Measurements from ENCODE around the gene JAKMIP1. TPM values are rescaled to one million over a fixed set of nuclear protein-coding genes. Genes with fewer than 3 reads are reported as not detected.

The JAKMIP1 gene
- total RNA-seq, 1 donor, result 1.4 TPM

- H3K4me1 ChIP-seq (ENCODE audit: insufficient read depth, low read length), result no peaks in the 10 kb centered on the region
- H3K27me3 ChIP-seq (ENCODE audit: insufficient read depth, low read length), result no peaks in the 10 kb centered on the region
- no peak overlapping the region for H3K4me3 ChIP-seq (ENCODE audit: low read length)
- no peaks in the 10 kb centered on the region for H3K9me3 ChIP-seq (ENCODE audit: low read depth, low read length)
Observed at GRCh38 chr4:6027392-6027791, 173.0 kb downstream of the JAKMIP1 start.

GRCh38 chr4:6024313-6024960 lies 175.9 kb downstream of the JAKMIP1 start:
- no peaks in the 10 kb centered on the region for H3K27me3 ChIP-seq (ENCODE audit: insufficient read depth, low read length)
- H3K4me1 ChIP-seq (ENCODE audit: insufficient read depth, low read length), result no peaks in the 10 kb centered on the region
- H3K9me3 ChIP-seq (ENCODE audit: low read depth, low read length), result no peaks in the 10 kb centered on the region
- H3K4me3 ChIP-seq (ENCODE audit: low read length), result no peak overlapping the region

- no peaks in the 10 kb centered on the region for H3K9me3 ChIP-seq (ENCODE audit: low read depth, low read length)
Observed at GRCh38 chr4:6023731-6024130, 176.6 kb downstream of the JAKMIP1 start.

GRCh38 chr4:6022607-6023288 lies 177.6 kb downstream of the JAKMIP1 start:
- Histone ChIP-seq H3K27me3 (ENCODE audit: insufficient read depth, low read length) (no peaks in the 10 kb centered on the region), H3K9me3 (ENCODE audit: low read depth, low read length) (no peaks in the 10 kb centered on the region), H3K4me3 (ENCODE audit: low read length) (no peak overlapping the region), H3K4me1 (ENCODE audit: insufficient read depth, low read length) (no peaks in the 10 kb centered on the region)

More at GRCh38 chr4:6023731-6024130, 176.6 kb downstream of the JAKMIP1 start:
- H3K4me1 ChIP-seq (ENCODE audit: insufficient read depth, low read length), result no peaks in the 10 kb centered on the region
- no peak overlapping the region for H3K4me3 ChIP-seq (ENCODE audit: low read length)
- H3K27me3 ChIP-seq (ENCODE audit: insufficient read depth, low read length), result no peaks in the 10 kb centered on the region

GRCh38 chr4:6021831-6022606 lies 178.3 kb downstream of the JAKMIP1 start:
- Histone ChIP-seq H3K4me1 (ENCODE audit: insufficient read depth, low read length) (no peaks in the 10 kb centered on the region), H3K9me3 (ENCODE audit: low read depth, low read length) (no peaks in the 10 kb centered on the region), H3K27me3 (ENCODE audit: insufficient read depth, low read length) (no peaks in the 10 kb centered on the region), H3K4me3 (ENCODE audit: low read length) (no peak overlapping the region)

- Histone ChIP-seq H3K27me3 (ENCODE audit: insufficient read depth, low read length) (no peaks in the 10 kb centered on the region), H3K4me1 (ENCODE audit: insufficient read depth, low read length) (no peaks in the 10 kb centered on the region), H3K4me3 (ENCODE audit: low read length) (no peak overlapping the region), H3K9me3 (ENCODE audit: low read depth, low read length) (no peaks in the 10 kb centered on the region)
Observed at GRCh38 chr4:6020613-6021012, 179.7 kb downstream of the JAKMIP1 start.

- Histone ChIP-seq H3K9me3 (ENCODE audit: low read depth, low read length) (no peaks in the 10 kb centered on the region), H3K4me3 (ENCODE audit: low read length) (no peak overlapping the region), H3K27me3 (ENCODE audit: insufficient read depth, low read length) (no peaks in the 10 kb centered on the region), H3K4me1 (ENCODE audit: insufficient read depth, low read length) (no peaks in the 10 kb centered on the region)
Observed at GRCh38 chr4:6019316-6020263, 180.8 kb downstream of the JAKMIP1 start.

- no peaks in the 10 kb centered on the region for H3K27me3 ChIP-seq (ENCODE audit: insufficient read depth, low read length)
- no peaks in the 10 kb centered on the region for H3K4me1 ChIP-seq (ENCODE audit: insufficient read depth, low read length)
- no peaks in the 10 kb centered on the region for H3K9me3 ChIP-seq (ENCODE audit: low read depth, low read length)
- H3K4me3 ChIP-seq (ENCODE audit: low read length), result no peak within 1 kb of the TSS
Observed at GRCh38 chr4:6018331-6018730, 182.0 kb downstream of the JAKMIP1 start, which contains the start of gene C4orf50. C4orf50 (minus strand) TSS chr4:6018431.

- H3K9me3 ChIP-seq (ENCODE audit: low read depth, low read length), result no peaks in the 10 kb centered on the region
- no peak overlapping the region for H3K4me3 ChIP-seq (ENCODE audit: low read length)
- H3K27me3 ChIP-seq (ENCODE audit: insufficient read depth, low read length), result no peaks in the 10 kb centered on the region
- H3K4me1 ChIP-seq (ENCODE audit: insufficient read depth, low read length), result no peaks in the 10 kb centered on the region
Observed at GRCh38 chr4:6017800-6018199, 182.5 kb downstream of the JAKMIP1 start.

- Histone ChIP-seq H3K4me3 (ENCODE audit: low read length) (no peak overlapping the region), H3K27me3 (ENCODE audit: insufficient read depth, low read length) (no peaks in the 10 kb centered on the region), H3K4me1 (ENCODE audit: insufficient read depth, low read length) (no peaks in the 10 kb centered on the region), H3K9me3 (ENCODE audit: low read depth, low read length) (no peaks in the 10 kb centered on the region)
Observed at GRCh38 chr4:6017030-6017429, 183.3 kb downstream of the JAKMIP1 start.

- H3K4me3 ChIP-seq (ENCODE audit: low read length), result no peak overlapping the region
- no peaks in the 10 kb centered on the region for H3K9me3 ChIP-seq (ENCODE audit: low read depth, low read length)
- H3K4me1 ChIP-seq (ENCODE audit: insufficient read depth, low read length), result no peaks in the 10 kb centered on the region
- no peaks in the 10 kb centered on the region for H3K27me3 ChIP-seq (ENCODE audit: insufficient read depth, low read length)
Observed at GRCh38 chr4:6013564-6013963, 186.8 kb downstream of the JAKMIP1 start.

GRCh38 chr4:6012200-6012599 lies 188.1 kb downstream of the JAKMIP1 start:
- no peaks in the 10 kb centered on the region for H3K27me3 ChIP-seq (ENCODE audit: insufficient read depth, low read length)
- no peaks in the 10 kb centered on the region for H3K4me1 ChIP-seq (ENCODE audit: insufficient read depth, low read length)
- no peaks in the 10 kb centered on the region for H3K9me3 ChIP-seq (ENCODE audit: low read depth, low read length)
- no peak overlapping the region for H3K4me3 ChIP-seq (ENCODE audit: low read length)

GRCh38 chr4:6011686-6012085 lies 188.7 kb downstream of the JAKMIP1 start:
- Histone ChIP-seq H3K27me3 (ENCODE audit: insufficient read depth, low read length) (no peaks in the 10 kb centered on the region), H3K4me1 (ENCODE audit: insufficient read depth, low read length) (no peaks in the 10 kb centered on the region), H3K4me3 (ENCODE audit: low read length) (no peak overlapping the region), H3K9me3 (ENCODE audit: low read depth, low read length) (no peaks in the 10 kb centered on the region)

- Histone ChIP-seq H3K4me3 (ENCODE audit: low read length) (no peak overlapping the region), H3K4me1 (ENCODE audit: insufficient read depth, low read length) (no peaks in the 10 kb centered on the region), H3K27me3 (ENCODE audit: insufficient read depth, low read length) (no peaks in the 10 kb centered on the region), H3K9me3 (ENCODE audit: low read depth, low read length) (no peaks in the 10 kb centered on the region)
Observed at GRCh38 chr4:6011271-6011671, 189.1 kb downstream of the JAKMIP1 start.
